Prostate gland (tissue), 2 donors: ENCODE results near the gene CDK11B.
"Not testable (repeated sequence)": the region's sequence is repeated elsewhere in the genome, so short reads cannot be mapped to it uniquely, and the experiment has no call there.

Experiments used
- POLR2A ChIP-seq: fragments of 450-650 bp; IDR thresholded peaks from one replicate; pipeline ENCODE4 v1.6.1; 2016; ENCODE audit warnings: antibody characterized with exemption, mild to moderate bottlenecking
- TF ChIP-seq, protein P1 (sequence below), 4 experiments: fragments of 200-600 bp in 2 of 4; fragments of 450-650 bp in 2 of 4; sonication (generic) in 2 of 4; IDR thresholded peaks; 1 replicate in 3 of 4; 2 replicates in 1 of 4; pipeline ENCODE4 v1.5.1; 2016 to 2019; ENCODE audit warnings: antibody characterized with exemption in 4 of 4, mild to moderate bottlenecking in 2 of 4, moderate library complexity in 2 of 4

DNA sequence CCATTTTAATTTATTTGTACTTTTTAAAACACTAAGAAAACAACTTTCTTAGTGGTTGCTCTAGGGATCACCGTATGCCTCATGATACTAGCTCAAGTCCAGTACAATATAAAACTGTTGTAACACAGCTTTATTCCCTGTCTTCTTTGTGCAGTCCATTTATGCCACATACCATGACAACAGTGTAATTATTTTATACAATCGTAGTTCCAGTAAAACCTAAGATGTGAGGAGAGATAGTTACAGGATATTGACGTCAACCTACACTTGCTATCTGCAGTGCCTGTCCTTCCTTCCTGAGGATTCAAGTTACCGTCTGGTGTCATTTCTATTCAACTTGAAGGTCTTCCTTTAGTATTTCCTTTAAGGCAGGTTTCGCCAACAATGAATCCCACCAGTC lies 12.5 kb downstream of the CDK11B start:
- not testable (repeated sequence) for TF ChIP-seq POLR2A
- TF ChIP-seq, protein P1, sequence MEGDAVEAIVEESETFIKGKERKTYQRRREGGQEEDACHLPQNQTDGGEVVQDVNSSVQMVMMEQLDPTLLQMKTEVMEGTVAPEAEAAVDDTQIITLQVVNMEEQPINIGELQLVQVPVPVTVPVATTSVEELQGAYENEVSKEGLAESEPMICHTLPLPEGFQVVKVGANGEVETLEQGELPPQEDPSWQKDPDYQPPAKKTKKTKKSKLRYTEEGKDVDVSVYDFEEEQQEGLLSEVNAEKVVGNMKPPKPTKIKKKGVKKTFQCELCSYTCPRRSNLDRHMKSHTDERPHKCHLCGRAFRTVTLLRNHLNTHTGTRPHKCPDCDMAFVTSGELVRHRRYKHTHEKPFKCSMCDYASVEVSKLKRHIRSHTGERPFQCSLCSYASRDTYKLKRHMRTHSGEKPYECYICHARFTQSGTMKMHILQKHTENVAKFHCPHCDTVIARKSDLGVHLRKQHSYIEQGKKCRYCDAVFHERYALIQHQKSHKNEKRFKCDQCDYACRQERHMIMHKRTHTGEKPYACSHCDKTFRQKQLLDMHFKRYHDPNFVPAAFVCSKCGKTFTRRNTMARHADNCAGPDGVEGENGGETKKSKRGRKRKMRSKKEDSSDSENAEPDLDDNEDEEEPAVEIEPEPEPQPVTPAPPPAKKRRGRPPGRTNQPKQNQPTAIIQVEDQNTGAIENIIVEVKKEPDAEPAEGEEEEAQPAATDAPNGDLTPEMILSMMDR (IDR thresholded peaks at IDR 0.05) = not testable (repeated sequence)
